ENCODE results near the gene PLA2G4E.

Gene PLA2G4E

GRCh38 chr15:41950489-41950888 is 70.4 kb downstream of the PLA2G4E start:
- no peak for DNase-seq

- DNase-seq = no peak
Observed at GRCh38 chr15:41950127-41950483, 70.7 kb downstream of the PLA2G4E start.

- no peak for DNase-seq
Observed at GRCh38 chr15:41949401-41950126, 71.3 kb downstream of the PLA2G4E start.

- DNase-seq = no peak
Observed at GRCh38 chr15:41948490-41948889, 72.4 kb downstream of the PLA2G4E start.

GRCh38 chr15:41946970-41947369 is 73.9 kb downstream of the PLA2G4E start:
- DNase-seq = no peak

GRCh38 chr15:41945731-41946130 is 75.1 kb downstream of the PLA2G4E start:
- no peak for DNase-seq

- no peak for DNase-seq
Observed at GRCh38 chr15:41945221-41945620, 75.6 kb downstream of the PLA2G4E start.

GRCh38 chr15:41944313-41944940 is 76.4 kb downstream of the PLA2G4E start:
- no peak for DNase-seq

GRCh38 chr15:41943543-41944312 is 77.1 kb downstream of the PLA2G4E start:
- DNase-seq = no peak

GRCh38 chr15:41942886-41943285 is 78.0 kb downstream of the PLA2G4E start:
- no peak for DNase-seq

- DNase-seq = no peak
Observed at GRCh38 chr15:41941644-41942415, 79.0 kb downstream of the PLA2G4E start.

GRCh38 chr15:41940441-41940857 is 80.4 kb downstream of the PLA2G4E start:
- DNase-seq = no peak

- DNase-seq = no peak
Observed at GRCh38 chr15:41939986-41940385, 80.9 kb downstream of the PLA2G4E start.

- no peak for DNase-seq
Observed at GRCh38 chr15:41937568-41937923, 83.3 kb downstream of the PLA2G4E start.

GRCh38 chr15:41936649-41937567 is 83.9 kb downstream of the PLA2G4E start:
- no peak for DNase-seq

GRCh38 chr15:41936155-41936554 is 84.7 kb downstream of the PLA2G4E start:
- no peak for DNase-seq

GRCh38 chr15:41935566-41936020 is 85.2 kb downstream of the PLA2G4E start:
- DNase-seq = no peak

- DNase-seq = no peak
Observed at GRCh38 chr15:41934843-41935242, 86.0 kb downstream of the PLA2G4E start.

- DNase-seq = no peak
Observed at GRCh38 chr15:41933771-41934170, 87.1 kb downstream of the PLA2G4E start.

- DNase-seq = no peak
Observed at GRCh38 chr15:41933326-41933725, 87.5 kb downstream of the PLA2G4E start.

GRCh38 chr15:41932511-41933289 is 88.1 kb downstream of the PLA2G4E start:
- no peak for DNase-seq

All from DMS 273 treated with DMSO at 0.1 percent for 48 hours (cell line).